HG03066 (cell line): ENCODE data around the gene FANCC.

ENCODE experiments used
- ATAC-seq: cut with Tn5 transposase; IDR thresholded peaks from one replicate; pipeline ENCODE4 v1.9.1; 2021; ENCODE audit warnings: low read depth; ENCODE audit not compliant: unreplicated experiment

The FANCC gene

GRCh38 chr9:95317119-95317892 is at the start of gene FANCC:
Gene FANCC, minus strand, starts transcription at chr9:95317709. Its CDS starts 68,418 bp downstream, at chr9:95249291.
- peak; percentile 68 for ATAC-seq

- ATAC-seq, result no peak
Measured at GRCh38 chr9:95366731-95367325, 49.3 kb upstream of the FANCC start.

- ATAC-seq, result no peak
Measured at GRCh38 chr9:95365766-95366165, 48.3 kb upstream of the FANCC start.

GRCh38 chr9:95363051-95363841 is 45.7 kb upstream of the FANCC start:
- ATAC-seq, result no peak

- ATAC-seq, result no peak
Measured at GRCh38 chr9:95360866-95361265, 43.4 kb upstream of the FANCC start.

GRCh38 chr9:95357316-95357715 is 39.8 kb upstream of the FANCC start:
- no peak for ATAC-seq

- ATAC-seq, result no peak
Measured at GRCh38 chr9:95355500-95355899, 38.0 kb upstream of the FANCC start.

GRCh38 chr9:95351051-95351450 is 33.5 kb upstream of the FANCC start:
- ATAC-seq, result no peak

- no peak for ATAC-seq
Measured at GRCh38 chr9:95350266-95350665, 32.8 kb upstream of the FANCC start.

GRCh38 chr9:95349091-95350038 is 31.9 kb upstream of the FANCC start:
- ATAC-seq, result no peak

- no peak for ATAC-seq
Measured at GRCh38 chr9:95346021-95346420, 28.5 kb upstream of the FANCC start.

GRCh38 chr9:95344735-95345325 is 27.3 kb upstream of the FANCC start:
- no peak for ATAC-seq

- no peak for ATAC-seq
Measured at GRCh38 chr9:95343725-95344287, 26.3 kb upstream of the FANCC start.

GRCh38 chr9:95342571-95342970 is 25.1 kb upstream of the FANCC start:
- no peak for ATAC-seq

- ATAC-seq, result no peak
Measured at GRCh38 chr9:95341293-95341962, 23.9 kb upstream of the FANCC start.

GRCh38 chr9:95338243-95338642 is 20.7 kb upstream of the FANCC start:
- ATAC-seq, result no peak

GRCh38 chr9:95336281-95336680 is 18.8 kb upstream of the FANCC start:
- no peak for ATAC-seq

GRCh38 chr9:95333426-95333825 is 15.9 kb upstream of the FANCC start:
- no peak for ATAC-seq

GRCh38 chr9:95332860-95333259 is 15.4 kb upstream of the FANCC start:
- ATAC-seq, result no peak
